OCI-LY3 (cell line): ENCODE data around the gene DDX18.
"Not testable (repeated sequence)": the region's sequence is repeated elsewhere in the genome, so short reads cannot be mapped to it uniquely, and the experiment has no call there.

Experiments
- H2AFZ ChIP-seq: fragments of 200-600, 300-600 bp; shearing (Covaris generic); 2 replicates; pipeline ENCODE4 v1.6.0; 2014; ENCODE audit warnings: antibody characterized with exemption, low read depth, low read length
- H3K27ac ChIP-seq: fragments of 200-600, 300-600 bp; sonication (generic); 2 replicates; pipeline ENCODE4 v1.5.1; 2014; ENCODE audit warnings: mild to moderate bottlenecking, low read length, moderate library complexity, mixed read lengths
- H3K27me3 ChIP-seq: fragments of 200-600, 300-600 bp; sonication (generic); 2 replicates; pipeline ENCODE4 v1.6.1; 2014; ENCODE audit warnings: low read depth, low read length, mixed read lengths
- H3K36me3 ChIP-seq: fragments of 200-600, 300-600 bp; sonication (generic); replicated peaks from 2 replicates; pipeline ENCODE3; 2014; ENCODE audit warnings: low read depth, low read length, mixed read lengths
- H3K4me1 ChIP-seq: fragments of 300-600, 200-600 bp; sonication (generic); 2 replicates; pipeline ENCODE4 v1.6.1; 2014; ENCODE audit warnings: low read length, mixed read lengths
- H3K4me2 ChIP-seq: fragments of 200-600, 300-600 bp; sonication (generic); 2 replicates; pipeline ENCODE4 v1.6.1; 2014; ENCODE audit warnings: low read length, mixed read lengths
- H3K4me3 ChIP-seq: fragments of 300-600, 200-600 bp; sonication (generic); 2 replicates; pipeline ENCODE4 v1.5.1; 2014; ENCODE audit warnings: antibody characterized with exemption, mild to moderate bottlenecking, low read length, moderate library complexity
- H3K79me2 ChIP-seq: fragments of 300-600, 200-600 bp; shearing (Covaris generic); 2 replicates; pipeline ENCODE4 v1.6.1; 2014; ENCODE audit warnings: mild to moderate bottlenecking, low read length, mixed read lengths
- H3K9ac ChIP-seq: fragments of 300-600, 200-600 bp; shearing (Covaris generic); 2 replicates; pipeline ENCODE4 v1.6.0; 2014; ENCODE audit warnings: mild to moderate bottlenecking, low read length, moderate library complexity
- H3K9me3 ChIP-seq: fragments of 200-600, 300-600 bp; shearing (Covaris generic); 2 replicates; pipeline ENCODE4 v1.6.1; 2014; ENCODE audit warnings: low read length, mixed read lengths; ENCODE audit not compliant: insufficient read depth
- H4K20me1 ChIP-seq: fragments of 200-600, 300-600 bp; sonication (generic); 2 replicates; pipeline ENCODE4 v1.6.1; 2016; ENCODE audit warnings: low read length, mixed read lengths; ENCODE audit not compliant: insufficient read depth
- EZH2phosphoT487 ChIP-seq: fragments of 200-600 bp; shearing (Covaris generic); IDR thresholded peaks from 2 replicates; pipeline ENCODE4 v1.6.1; 2018; ENCODE audit warnings: antibody characterized with exemption, mixed run types, low read depth
- TF ChIP-seq, protein P1 (sequence below): fragments of 200-600, 300-600 bp; sonication (generic); IDR thresholded peaks from 2 replicates; pipeline ENCODE4 v1.5.1; 2014; ENCODE audit warnings: antibody characterized with exemption, low read length, low read depth

The DDX18 gene

DNA sequence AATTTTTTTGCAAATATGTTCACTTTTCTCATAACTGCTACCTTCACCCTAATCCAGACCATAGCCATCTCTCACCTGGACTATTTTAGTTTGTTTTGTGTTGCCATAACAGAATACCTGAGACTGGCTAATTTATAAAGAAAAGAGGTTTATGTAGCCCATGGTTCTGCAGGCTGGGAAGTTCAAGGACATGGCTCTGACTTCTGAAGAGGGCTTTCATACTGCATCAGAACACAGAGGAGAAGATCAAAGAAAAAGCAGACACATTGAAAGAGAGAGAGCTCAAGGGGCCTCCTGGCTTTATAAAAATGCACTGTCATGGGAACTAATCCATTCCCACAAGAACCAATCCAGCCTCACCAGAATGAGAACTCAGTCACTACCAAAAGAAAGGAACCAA is 25.0 kb upstream of the DDX18 start:
- no peaks in the 10 kb centered on the region for H3K27me3 ChIP-seq
- no peak overlapping the region for H3K4me2 ChIP-seq
- no peak overlapping the region for H2AFZ ChIP-seq
- H3K79me2 ChIP-seq = no peaks in the 10 kb centered on the region
- TF ChIP-seq, protein P1, sequence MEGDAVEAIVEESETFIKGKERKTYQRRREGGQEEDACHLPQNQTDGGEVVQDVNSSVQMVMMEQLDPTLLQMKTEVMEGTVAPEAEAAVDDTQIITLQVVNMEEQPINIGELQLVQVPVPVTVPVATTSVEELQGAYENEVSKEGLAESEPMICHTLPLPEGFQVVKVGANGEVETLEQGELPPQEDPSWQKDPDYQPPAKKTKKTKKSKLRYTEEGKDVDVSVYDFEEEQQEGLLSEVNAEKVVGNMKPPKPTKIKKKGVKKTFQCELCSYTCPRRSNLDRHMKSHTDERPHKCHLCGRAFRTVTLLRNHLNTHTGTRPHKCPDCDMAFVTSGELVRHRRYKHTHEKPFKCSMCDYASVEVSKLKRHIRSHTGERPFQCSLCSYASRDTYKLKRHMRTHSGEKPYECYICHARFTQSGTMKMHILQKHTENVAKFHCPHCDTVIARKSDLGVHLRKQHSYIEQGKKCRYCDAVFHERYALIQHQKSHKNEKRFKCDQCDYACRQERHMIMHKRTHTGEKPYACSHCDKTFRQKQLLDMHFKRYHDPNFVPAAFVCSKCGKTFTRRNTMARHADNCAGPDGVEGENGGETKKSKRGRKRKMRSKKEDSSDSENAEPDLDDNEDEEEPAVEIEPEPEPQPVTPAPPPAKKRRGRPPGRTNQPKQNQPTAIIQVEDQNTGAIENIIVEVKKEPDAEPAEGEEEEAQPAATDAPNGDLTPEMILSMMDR = no peak
- TF ChIP-seq EZH2phosphoT487 = no peak
- no peak overlapping the region for H3K4me3 ChIP-seq
- no peaks in the 10 kb centered on the region for H3K9me3 ChIP-seq
- H4K20me1 ChIP-seq = no peaks in the 10 kb centered on the region
- no peaks in the 10 kb centered on the region for H3K4me1 ChIP-seq
- no peak overlapping the region for H3K27ac ChIP-seq
- no peak overlapping the region for H3K9ac ChIP-seq
- H3K36me3 ChIP-seq = no peaks in the 10 kb centered on the region

DNA sequence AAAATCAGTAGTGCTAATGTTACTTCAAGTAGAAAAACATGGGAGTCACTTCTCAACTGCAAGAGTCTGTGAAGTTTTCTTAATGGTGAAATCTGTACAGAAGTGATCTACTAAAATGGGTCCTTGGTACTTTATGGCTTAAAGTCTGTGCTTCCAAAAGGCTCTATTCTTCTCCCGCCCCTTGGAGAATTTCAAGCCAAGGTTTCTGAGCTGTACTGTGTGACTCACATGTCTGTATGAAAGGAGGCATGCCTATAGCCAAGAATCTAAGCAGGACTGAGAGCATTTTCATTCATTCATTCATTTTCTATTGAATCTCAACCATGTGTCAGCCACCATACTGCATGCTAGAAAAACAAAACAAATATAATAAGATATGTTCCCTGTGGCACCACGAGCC is 19.8 kb upstream of the DDX18 start:
- H3K27me3 ChIP-seq = no peaks in the 10 kb centered on the region

DNA sequence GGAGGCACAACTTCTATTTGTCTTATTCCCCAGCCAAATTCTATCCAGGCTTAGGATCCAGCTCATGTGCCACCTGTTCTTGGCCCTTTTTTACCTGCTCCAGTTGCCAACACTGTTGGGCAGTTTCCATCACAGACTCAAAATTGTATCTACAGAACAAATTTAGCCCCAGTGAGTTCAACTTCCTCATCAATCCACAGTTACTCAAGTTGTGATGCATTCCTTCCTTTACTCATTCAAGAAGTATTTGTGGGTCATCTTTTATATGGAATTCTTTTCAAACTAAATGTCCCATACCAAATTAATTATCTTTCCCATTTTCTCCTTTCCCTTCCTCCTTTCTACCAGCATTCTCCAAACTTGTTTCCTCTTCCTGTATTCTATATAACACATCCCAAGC is 12.7 kb upstream of the DDX18 start:
- no peaks in the 10 kb centered on the region for H3K4me1 ChIP-seq
- no peak overlapping the region for H3K4me2 ChIP-seq
- H3K9me3 ChIP-seq = no peaks in the 10 kb centered on the region
- H3K27me3 ChIP-seq = no peaks in the 10 kb centered on the region
- no peaks in the 10 kb centered on the region for H3K36me3 ChIP-seq
- no peak overlapping the region for H3K4me3 ChIP-seq
- no peak overlapping the region for H3K27ac ChIP-seq
- no peak overlapping the region for H2AFZ ChIP-seq
- TF ChIP-seq, protein P1 = no peak
- TF ChIP-seq EZH2phosphoT487 = no peak
- no peaks in the 10 kb centered on the region for H3K79me2 ChIP-seq
- H3K9ac ChIP-seq = no peak overlapping the region
- H4K20me1 ChIP-seq = no peaks in the 10 kb centered on the region

More for the DNA sequence above, 19.8 kb upstream of the DDX18 start:
- Histone ChIP-seq H4K20me1 (no peaks in the 10 kb centered on the region), H3K9me3 (no peaks in the 10 kb centered on the region), H3K9ac (no peak overlapping the region), H3K4me2 (no peak overlapping the region), H3K4me3 (no peak overlapping the region), H3K27ac (no peak overlapping the region), H3K79me2 (no peaks in the 10 kb centered on the region), H2AFZ (no peak overlapping the region), H3K4me1 (no peaks in the 10 kb centered on the region), H3K36me3 (no peaks in the 10 kb centered on the region)
- no peak for TF ChIP-seq EZH2phosphoT487
- TF ChIP-seq, protein P1 = no peak

DNA sequence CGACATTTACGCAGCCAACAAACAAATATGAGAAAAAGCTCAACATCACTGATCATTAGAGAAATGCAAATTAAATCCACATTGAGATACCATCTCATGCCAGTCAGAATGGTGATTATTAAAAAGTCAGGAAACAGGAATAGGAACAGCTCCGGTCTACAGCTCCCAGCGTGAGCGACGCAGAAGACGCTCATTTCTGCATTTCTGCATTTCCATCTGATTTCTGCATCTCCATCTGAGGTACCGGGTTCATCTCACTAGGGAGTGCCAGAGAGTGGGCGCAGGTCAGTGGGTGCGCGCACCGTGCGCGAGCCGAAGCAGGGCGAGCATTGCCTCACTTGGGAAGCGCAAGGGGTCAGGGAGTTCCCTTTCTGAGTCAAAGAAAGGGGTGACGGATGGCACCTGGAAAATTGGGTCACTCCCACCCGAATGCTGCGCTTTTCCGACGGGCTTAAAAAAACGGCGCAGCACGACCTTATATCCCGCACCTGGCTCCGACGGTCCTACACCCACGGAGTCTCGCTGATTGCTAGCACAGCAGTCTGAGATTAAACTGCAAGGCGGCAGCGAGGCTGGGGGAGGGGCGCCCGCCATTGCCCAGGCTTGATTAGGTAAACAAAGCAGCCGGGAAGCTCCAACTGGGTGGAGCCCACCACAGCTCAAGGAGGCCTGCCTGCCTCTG is 10.7 kb upstream of the DDX18 start:
- not testable (repeated sequence) for H3K4me3 ChIP-seq, H3K79me2 ChIP-seq, H4K20me1 ChIP-seq, H3K4me1 ChIP-seq, H3K9ac ChIP-seq, H3K36me3 ChIP-seq, H3K4me2 ChIP-seq, H3K9me3 ChIP-seq, H2AFZ ChIP-seq, H3K27ac ChIP-seq, H3K27me3 ChIP-seq
